ENCODE results near the gene CAPN8. TPM values are rescaled to one million over a fixed set of nuclear protein-coding genes. Genes with fewer than 3 reads are reported as not detected.
A peak's percentile ranks its signal among the peaks of the same experiment; 100 is the strongest.

Gene CAPN8
- total RNA-seq, 4 donors from 2014 or later = 55.4 to 273 (median 91.6) TPM

DNA sequence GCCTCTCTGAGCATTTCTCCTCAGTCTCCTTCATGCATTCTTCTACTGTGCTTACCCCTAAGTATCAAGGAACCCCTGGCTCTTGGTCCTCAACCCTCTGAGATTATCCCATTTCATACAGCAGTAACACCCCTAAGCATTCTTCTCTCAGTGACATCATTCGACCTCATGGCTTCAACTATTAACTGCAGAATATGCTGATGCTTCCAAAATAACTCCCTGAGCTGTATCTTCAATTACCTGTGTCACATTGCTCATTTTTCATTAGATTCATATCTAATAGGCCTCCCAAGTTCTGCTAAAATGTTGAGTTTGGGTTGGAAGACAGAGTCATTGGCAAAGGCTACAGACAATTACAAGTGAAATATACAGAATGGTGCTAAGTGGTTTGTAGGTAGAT is 7.5 kb downstream of the CAPN8 start:
- no peak overlapping the region for H3K27ac ChIP-seq
- H3K4me1 ChIP-seq = peaks cover 5 to 27% (median 13%) of the 10 kb centered on the region in 4 donors
- no peak for DNase-seq
- TF ChIP-seq, protein P1, sequence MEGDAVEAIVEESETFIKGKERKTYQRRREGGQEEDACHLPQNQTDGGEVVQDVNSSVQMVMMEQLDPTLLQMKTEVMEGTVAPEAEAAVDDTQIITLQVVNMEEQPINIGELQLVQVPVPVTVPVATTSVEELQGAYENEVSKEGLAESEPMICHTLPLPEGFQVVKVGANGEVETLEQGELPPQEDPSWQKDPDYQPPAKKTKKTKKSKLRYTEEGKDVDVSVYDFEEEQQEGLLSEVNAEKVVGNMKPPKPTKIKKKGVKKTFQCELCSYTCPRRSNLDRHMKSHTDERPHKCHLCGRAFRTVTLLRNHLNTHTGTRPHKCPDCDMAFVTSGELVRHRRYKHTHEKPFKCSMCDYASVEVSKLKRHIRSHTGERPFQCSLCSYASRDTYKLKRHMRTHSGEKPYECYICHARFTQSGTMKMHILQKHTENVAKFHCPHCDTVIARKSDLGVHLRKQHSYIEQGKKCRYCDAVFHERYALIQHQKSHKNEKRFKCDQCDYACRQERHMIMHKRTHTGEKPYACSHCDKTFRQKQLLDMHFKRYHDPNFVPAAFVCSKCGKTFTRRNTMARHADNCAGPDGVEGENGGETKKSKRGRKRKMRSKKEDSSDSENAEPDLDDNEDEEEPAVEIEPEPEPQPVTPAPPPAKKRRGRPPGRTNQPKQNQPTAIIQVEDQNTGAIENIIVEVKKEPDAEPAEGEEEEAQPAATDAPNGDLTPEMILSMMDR (IDR thresholded peaks at IDR 0.05) = no peak
- TF ChIP-seq POLR2AphosphoS5 (IDR thresholded peaks at IDR 0.05) = no peak
- no peaks in the 10 kb centered on the region for H3K9me3 ChIP-seq
- no peak overlapping the region for H3K4me3 ChIP-seq
- no peaks in the 10 kb centered on the region for H3K36me3 ChIP-seq
- 60 to 100% methylated on average over 1 of the region's 1 CpG for WGBS, 2 donors (ENCODE audit: low coverage in 1 of 2)
- in situ Hi-C loops (cut with MboI; ENCODE audit: low pct_ligation_motif_present in 1 of 4, low pct_unique_long_range_greater_than_20kb in 1 of 4, low sequenced_read_pairs in 3 of 4) = no loop called here
- intact Hi-C loops (cut with DNase I; ENCODE audit: low total_unique reads) = no loop called here
- no peaks in the 10 kb centered on the region for H3K27me3 ChIP-seq

DNA sequence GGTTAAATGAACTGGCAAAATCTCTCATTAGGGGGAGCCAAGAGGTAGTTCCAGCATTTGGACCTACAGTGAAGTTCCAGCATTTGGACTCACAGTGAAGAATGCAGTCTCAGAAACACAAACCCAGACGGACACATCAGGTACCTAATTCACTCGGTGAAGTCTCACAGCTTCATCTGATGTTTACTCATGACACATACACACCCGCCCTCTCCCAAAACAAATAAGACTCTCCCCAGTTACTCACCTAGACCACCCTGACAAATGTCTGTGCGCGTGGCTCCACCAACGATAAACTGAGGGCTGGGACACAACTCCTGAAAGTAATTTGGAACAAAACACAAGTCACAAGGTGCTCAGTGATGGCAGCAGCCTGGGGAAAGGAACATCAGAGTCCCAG is 11.4 kb downstream of the CAPN8 start:
- H3K4me1 ChIP-seq = peaks cover 5 to 20% (median 10%) of the 10 kb centered on the region in 4 donors
- in situ Hi-C loops (cut with MboI; ENCODE audit: low pct_ligation_motif_present in 1 of 4, low pct_unique_long_range_greater_than_20kb in 1 of 4, low sequenced_read_pairs in 3 of 4) (no loop called here), intact Hi-C loops (cut with DNase I; ENCODE audit: low total_unique reads) (no loop called here)
- WGBS, 2 donors (ENCODE audit: low coverage in 1 of 2) = 43 to 58% methylated on average over 2 to 6 of the region's 6 CpGs
- TF ChIP-seq POLR2AphosphoS5 (IDR thresholded peaks at IDR 0.05) (no peak), EP300 (IDR thresholded peaks at IDR 0.05; ENCODE audit: low read depth) (no peak), POLR2A (IDR thresholded peaks at IDR 0.05) (no peak)
- TF ChIP-seq, protein P1 (IDR thresholded peaks at IDR 0.05) = no peak
- H3K9me3 ChIP-seq = no peaks in the 10 kb centered on the region
- H3K4me3 ChIP-seq = no peak overlapping the region
- peak overlapping the region in 2 of 4 donors; percentile 25 to 39 for H3K27ac ChIP-seq
- H3K27me3 ChIP-seq = no peaks in the 10 kb centered on the region
- H3K36me3 ChIP-seq = no peaks in the 10 kb centered on the region
- DNase-seq = no peak

DNA sequence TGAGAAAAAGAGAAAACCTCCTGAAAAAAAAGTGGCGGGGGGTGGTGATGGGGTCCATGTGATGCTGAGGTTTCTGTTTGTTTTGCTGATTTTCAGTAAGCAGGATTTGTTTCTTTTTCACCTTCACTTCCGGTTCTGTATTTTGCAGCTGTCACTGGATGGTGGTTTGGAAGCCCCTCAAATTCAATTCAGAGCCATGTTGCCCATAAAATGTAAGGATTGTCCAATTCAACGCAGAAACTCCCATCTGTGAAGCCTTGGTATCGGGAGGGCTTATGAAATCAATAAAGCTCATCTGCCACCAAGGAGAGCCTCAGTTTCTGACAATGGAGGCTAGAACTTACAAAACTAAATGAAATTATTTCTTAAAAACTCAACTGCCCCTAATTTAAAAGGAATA is 12.1 kb downstream of the CAPN8 start:
- in situ Hi-C loops (cut with MboI; ENCODE audit: low pct_ligation_motif_present in 1 of 4, low pct_unique_long_range_greater_than_20kb in 1 of 4, low sequenced_read_pairs in 3 of 4) = no loop called here
- Histone ChIP-seq H3K4me3 (no peak overlapping the region), H3K27ac (no peak overlapping the region), H3K27me3 (no peaks in the 10 kb centered on the region), H3K9me3 (no peaks in the 10 kb centered on the region), H3K36me3 (no peaks in the 10 kb centered on the region), H3K4me1 (peaks cover 5 to 20% (median 10%) of the 10 kb centered on the region in 4 donors)
- intact Hi-C loops (cut with DNase I; ENCODE audit: low total_unique reads) = no loop called here
- TF ChIP-seq POLR2AphosphoS5 (IDR thresholded peaks at IDR 0.05) = no peak
- TF ChIP-seq POLR2A (IDR thresholded peaks at IDR 0.05) = no peak
- TF ChIP-seq EP300 (IDR thresholded peaks at IDR 0.05; ENCODE audit: low read depth) = no peak
- TF ChIP-seq, protein P1 (IDR thresholded peaks at IDR 0.05) = no peak
- WGBS, 2 donors (ENCODE audit: low coverage in 1 of 2) = 78 to 88% methylated on average over 4 of the region's 4 CpGs
- no peak for DNase-seq

DNA sequence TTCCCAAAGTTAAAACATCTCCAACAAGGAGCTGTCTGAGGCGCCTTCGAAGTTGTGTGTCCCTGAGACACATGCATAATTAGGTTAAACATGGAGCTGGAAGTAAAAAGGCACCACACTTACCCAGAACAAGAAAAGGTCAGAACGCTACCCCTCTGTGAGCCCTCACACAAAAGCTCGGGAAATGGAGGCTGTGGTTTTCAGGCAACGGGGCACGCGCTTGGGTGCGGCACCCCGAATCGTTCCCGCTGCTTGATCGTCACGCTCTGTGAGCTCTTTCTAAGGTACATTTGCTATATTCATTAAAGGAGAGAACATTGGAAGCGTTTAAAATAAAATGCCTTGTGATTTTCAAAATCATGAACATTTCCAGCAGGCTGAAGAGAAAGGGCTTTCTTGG is 12.5 kb downstream of the CAPN8 start:
- intact Hi-C loops (cut with DNase I; ENCODE audit: low total_unique reads) (no loop called here), in situ Hi-C loops (cut with MboI; ENCODE audit: low pct_ligation_motif_present in 1 of 4, low pct_unique_long_range_greater_than_20kb in 1 of 4, low sequenced_read_pairs in 3 of 4) (no loop called here)
- H3K27me3 ChIP-seq = no peaks in the 10 kb centered on the region
- H3K27ac ChIP-seq = no peak overlapping the region
- no peaks in the 10 kb centered on the region for H3K9me3 ChIP-seq
- no peak for TF ChIP-seq EP300 (IDR thresholded peaks at IDR 0.05; ENCODE audit: low read depth)
- TF ChIP-seq POLR2AphosphoS5 (IDR thresholded peaks at IDR 0.05) = no peak
- no peak for TF ChIP-seq POLR2A (IDR thresholded peaks at IDR 0.05)
- no peak overlapping the region for H3K4me3 ChIP-seq
- no peaks in the 10 kb centered on the region for H3K36me3 ChIP-seq
- 92 to 96% methylated on average over 14 of the region's 14 CpGs for WGBS, 2 donors (ENCODE audit: low coverage in 1 of 2)
- peaks cover 5 to 20% (median 10%) of the 10 kb centered on the region in 4 donors for H3K4me1 ChIP-seq
- no peak for DNase-seq

DNA sequence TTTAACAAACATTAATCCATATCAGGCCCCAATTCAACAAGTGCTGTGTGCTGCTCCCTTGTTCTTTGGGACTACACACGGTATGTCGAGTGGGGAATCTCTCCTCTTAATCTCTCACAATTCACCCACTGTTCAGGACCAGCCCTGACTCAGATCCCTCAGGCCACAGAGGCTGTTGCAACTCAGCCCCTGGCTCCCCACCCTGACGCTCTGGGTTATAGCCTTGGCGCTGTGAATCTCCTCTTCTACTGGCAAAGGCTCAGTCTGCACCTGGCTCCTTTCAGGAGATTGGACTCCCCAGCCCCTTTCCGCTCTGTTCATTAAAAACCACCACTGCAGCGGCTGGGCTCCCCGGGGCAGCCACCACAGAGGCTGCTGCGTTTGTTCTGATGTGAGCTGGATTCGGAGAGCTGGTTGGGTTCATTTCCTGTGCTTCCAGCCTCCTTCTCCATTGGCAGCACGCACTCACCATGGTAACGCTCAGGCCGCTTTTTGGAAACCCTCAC is 13.0 kb downstream of the CAPN8 start:
- TF ChIP-seq, protein P1 (IDR thresholded peaks at IDR 0.05) = no peak
- no peak for TF ChIP-seq POLR2AphosphoS5 (IDR thresholded peaks at IDR 0.05)
- no peak for TF ChIP-seq POLR2A (IDR thresholded peaks at IDR 0.05)
- TF ChIP-seq EP300 (IDR thresholded peaks at IDR 0.05; ENCODE audit: low read depth) = no peak
- in situ Hi-C loops (cut with MboI; ENCODE audit: low pct_ligation_motif_present in 1 of 4, low pct_unique_long_range_greater_than_20kb in 1 of 4, low sequenced_read_pairs in 3 of 4) = no loop called here
- DNase-seq = no peak
- WGBS, 2 donors (ENCODE audit: low coverage in 1 of 2) = 77 to 80% methylated on average over 3 to 12 of the region's 12 CpGs
- Histone ChIP-seq H3K27ac (no peak overlapping the region), H3K36me3 (no peaks in the 10 kb centered on the region), H3K27me3 (no peaks in the 10 kb centered on the region), H3K4me3 (no peak overlapping the region), H3K9me3 (no peaks in the 10 kb centered on the region), H3K4me1 (peaks cover 5 to 20% (median 10%) of the 10 kb centered on the region in 4 donors)
- intact Hi-C loops (cut with DNase I; ENCODE audit: low total_unique reads) = no loop called here

Data from transverse colon (tissue), 4 donors.